H9 (cell line): Measurements from ENCODE around the gene RWDD4. TPM values are rescaled to one million over a fixed set of nuclear protein-coding genes. Genes with fewer than 3 reads are reported as not detected.

Source experiments
- DNase-seq: peaks from one replicate; pipeline ENCODE4 v3.0.0-alpha.2; 2017
- H2AFZ ChIP-seq: one replicate; pipeline ENCODE4 v1.6.1; 2013; ENCODE audit warnings: mild to moderate bottlenecking, low read length, control low read depth, moderate library complexity
- H2AK5ac ChIP-seq: 2 replicates; pipeline ENCODE4 v1.6.1; 2013; ENCODE audit warnings: low read length, control low read depth, mixed read lengths; ENCODE audit not compliant: insufficient read length
- H2BK120ac ChIP-seq: one replicate; pipeline ENCODE4 v1.6.1; 2013; ENCODE audit warnings: low read depth, mild to moderate bottlenecking, low read length, control low read depth, inconsistent platforms; ENCODE audit not compliant: poor library complexity, severe bottlenecking
- H2BK12ac ChIP-seq: 2 replicates; pipeline ENCODE4 v1.6.1; 2013; ENCODE audit warnings: low read length, control low read depth, mixed read lengths, low read depth; ENCODE audit not compliant: insufficient read length
- H2BK15ac ChIP-seq: 2 replicates; pipeline ENCODE4 v1.6.1; 2013; ENCODE audit warnings: low read depth, low read length, control low read depth
- H2BK20ac ChIP-seq: one replicate; pipeline ENCODE4 v1.6.1; 2013; ENCODE audit warnings: low read depth, mild to moderate bottlenecking, low read length, control low read depth, inconsistent platforms; ENCODE audit not compliant: poor library complexity, severe bottlenecking
- H2BK5ac ChIP-seq: 2 replicates; pipeline ENCODE4 v1.6.1; 2013; ENCODE audit warnings: low read length, control low read depth, mixed read lengths; ENCODE audit not compliant: insufficient read length
- H3K14ac ChIP-seq: 2 replicates; pipeline ENCODE4 v1.6.1; 2013; ENCODE audit warnings: low read length, control low read depth; ENCODE audit not compliant: insufficient read depth
- H3K18ac ChIP-seq: 2 replicates; pipeline ENCODE4 v1.6.1; 2013; ENCODE audit warnings: low read depth, mild to moderate bottlenecking, mixed read lengths, low read length, control low read depth; ENCODE audit not compliant: insufficient read length
- H3K23ac ChIP-seq: 2 replicates; pipeline ENCODE4 v1.6.1; 2013; ENCODE audit warnings: low read length, control low read depth, mixed read lengths, low read depth; ENCODE audit not compliant: insufficient read length
- H3K23me2 ChIP-seq: 2 replicates; pipeline ENCODE4 v1.6.1; 2013; ENCODE audit warnings: low read depth, mild to moderate bottlenecking, mixed read lengths, low read length, control low read depth; ENCODE audit not compliant: insufficient read length, poor library complexity, severe bottlenecking
- H3K27ac ChIP-seq: 2 replicates; pipeline ENCODE4 v1.5.1; 2013; ENCODE audit warnings: low read length, control low read depth, mixed read lengths, low read depth; ENCODE audit not compliant: insufficient read length
- H3K27me3 ChIP-seq: 2 replicates; pipeline ENCODE4 v1.6.1; 2013; ENCODE audit warnings: low read length, control low read depth, inconsistent platforms; ENCODE audit not compliant: insufficient read depth
- H3K4ac ChIP-seq: 2 replicates; pipeline ENCODE4 v1.6.1; 2013; ENCODE audit warnings: low read depth, mild to moderate bottlenecking, control low read depth, inconsistent platforms, low read length, moderate library complexity
- H3K4me1 ChIP-seq: 2 replicates; pipeline ENCODE4 v1.6.1; 2013; ENCODE audit warnings: low read length, control low read depth, inconsistent platforms; ENCODE audit not compliant: insufficient read depth
- H3K4me2 ChIP-seq: 2 replicates; pipeline ENCODE4 v1.6.1; 2013; ENCODE audit warnings: low read length, control low read depth, mixed read lengths; ENCODE audit not compliant: insufficient read length, insufficient read depth
- H3K56ac ChIP-seq: 2 replicates; pipeline ENCODE4 v1.6.1; 2013; ENCODE audit warnings: low read depth, mild to moderate bottlenecking, mixed read lengths, low read length, control low read depth; ENCODE audit not compliant: insufficient read length
- H3K79me1 ChIP-seq: 2 replicates; pipeline ENCODE4 v1.6.1; 2013; ENCODE audit warnings: low read depth, mild to moderate bottlenecking, moderate library complexity, low read length, control low read depth, inconsistent platforms; ENCODE audit not compliant: insufficient read depth, poor library complexity, severe bottlenecking
- H3K79me2 ChIP-seq: 2 replicates; pipeline ENCODE4 v1.6.1; 2013; ENCODE audit warnings: low read length, control low read depth, inconsistent platforms; ENCODE audit not compliant: insufficient read depth
- H3K9ac ChIP-seq: 2 replicates; pipeline ENCODE4 v1.6.1; 2013; ENCODE audit warnings: low read length, control low read depth, mixed read lengths; ENCODE audit not compliant: insufficient read length; ENCODE audit errors: extremely low read depth
- H3K9me3 ChIP-seq: one replicate; pipeline ENCODE4 v1.6.1; 2013; ENCODE audit warnings: low read depth, low read length, inconsistent platforms; ENCODE audit not compliant: control insufficient read depth
- H3T11ph ChIP-seq: one replicate; pipeline ENCODE4 v1.6.1; 2013; ENCODE audit warnings: mild to moderate bottlenecking, low read length, control low read depth, inconsistent platforms
- H4K20me1 ChIP-seq: one replicate; pipeline ENCODE4 v1.6.1; 2013; ENCODE audit not compliant: control insufficient read depth, insufficient read length, insufficient read depth
- H4K5ac ChIP-seq: 2 replicates; pipeline ENCODE4 v1.6.1; 2013; ENCODE audit warnings: low read depth, mild to moderate bottlenecking, mixed read lengths, low read length, control low read depth; ENCODE audit not compliant: insufficient read length
- H4K8ac ChIP-seq: replicated peaks from 2 replicates; pipeline ENCODE4 v1.6.1; 2013; ENCODE audit warnings: low read length, control low read depth, mixed read lengths, low read depth; ENCODE audit not compliant: insufficient read length
- H4K91ac ChIP-seq: 2 replicates; pipeline ENCODE4 v1.6.1; 2013; ENCODE audit warnings: low read depth, mild to moderate bottlenecking, moderate library complexity, mixed read lengths, low read length, control low read depth; ENCODE audit not compliant: insufficient read length
- H3K27ac Mint-ChIP-seq, 3 experiments: 2 replicates in 2 of 3; 3 replicates in 1 of 3; pipeline ENCODE4 v1.8.0; 2020 to 2021; ENCODE audit warnings: mixed read lengths in 3 of 3, mild to moderate bottlenecking in 1 of 3, moderate library complexity in 1 of 3
- H3K27me3 Mint-ChIP-seq: 2 replicates; pipeline ENCODE4 v1.8.0; 2021; ENCODE audit warnings: low read depth, mild to moderate bottlenecking, moderate library complexity, mixed read lengths
- H3K36me3 Mint-ChIP-seq, 3 experiments: 2 replicates in 2 of 3; 3 replicates in 1 of 3; pipeline ENCODE4 v1.8.0; 2020 to 2021; ENCODE audit warnings: low read depth in 3 of 3, mixed read lengths in 3 of 3; ENCODE audit not compliant: insufficient read depth in 1 of 3
- H3K4me1 Mint-ChIP-seq, 2 experiments: 2 replicates each; pipeline ENCODE4 v1.8.0; 2020; ENCODE audit warnings: mixed read lengths in 2 of 2
- H3K4me3 Mint-ChIP-seq, 2 experiments: 2 replicates in 1 of 2; 3 replicates in 1 of 2; pipeline ENCODE4 v1.8.0; 2020 to 2021; ENCODE audit warnings: mild to moderate bottlenecking in 2 of 2, mixed read lengths in 2 of 2, moderate library complexity in 1 of 2
- H3K9me3 Mint-ChIP-seq, 2 experiments: 2 replicates in 1 of 2; 3 replicates in 1 of 2; pipeline ENCODE4 v1.8.0; 2020; ENCODE audit warnings: mild to moderate bottlenecking in 2 of 2, mixed read lengths in 2 of 2, moderate library complexity in 1 of 2
- WGBS: extraction: QIAGEN DNeasy Blood & Tissue Kit; methylation state at CpG from one replicate; pipeline ENCODE4 v1.1.7; 2013; ENCODE audit warnings: missing lambda C conversion rate, low lambda C conversion rate, mixed read lengths; ENCODE audit not compliant: insufficient read length; ENCODE audit errors: extremely low coverage; 5-methylcytosine and 5-hydroxymethylcytosine counted together
- total RNA-seq: library from RNA; stranded (reverse); gene quantifications from 2 replicates; pipeline ENCODE4 v1.2.1, GENCODE V29; 2021
- TF ChIP-seq, protein P1 (sequence below): fragments of 200-600 bp; sonication (generic); conservative IDR thresholded peaks from 3 replicates; pipeline ENCODE4 v1.8.0; 2021; ENCODE audit warnings: antibody characterized with exemption, mild to moderate bottlenecking

The RWDD4 gene
- total RNA-seq, 1 experiment from 2014 or later = 17.8 TPM

DNA sequence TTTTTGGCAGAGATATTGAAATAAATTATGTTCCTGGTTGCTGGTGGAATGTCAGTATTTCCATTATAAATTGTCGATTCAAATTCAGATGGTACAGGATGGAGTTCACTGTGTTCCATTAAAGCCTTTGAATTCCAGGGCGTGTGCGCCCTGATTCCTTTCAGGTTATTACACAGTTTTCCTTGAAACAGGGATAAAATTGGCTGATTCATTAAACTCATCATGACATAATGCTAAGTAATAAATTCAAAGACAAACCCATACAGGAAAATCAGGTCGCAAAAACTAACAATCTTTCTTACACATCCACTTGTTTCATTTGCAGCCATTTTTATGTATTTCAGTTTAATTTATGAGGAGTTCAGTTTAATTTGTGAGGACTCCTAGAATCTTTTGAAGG is 51.1 kb downstream of the RWDD4 start:
- H2BK15ac ChIP-seq = no peak overlapping the region
- H2BK5ac ChIP-seq = no peak overlapping the region
- H3K9me3 Mint-ChIP-seq = no peaks in the 10 kb centered on the region; a peak in 2 of 5 replicates
- TF ChIP-seq, protein P1, sequence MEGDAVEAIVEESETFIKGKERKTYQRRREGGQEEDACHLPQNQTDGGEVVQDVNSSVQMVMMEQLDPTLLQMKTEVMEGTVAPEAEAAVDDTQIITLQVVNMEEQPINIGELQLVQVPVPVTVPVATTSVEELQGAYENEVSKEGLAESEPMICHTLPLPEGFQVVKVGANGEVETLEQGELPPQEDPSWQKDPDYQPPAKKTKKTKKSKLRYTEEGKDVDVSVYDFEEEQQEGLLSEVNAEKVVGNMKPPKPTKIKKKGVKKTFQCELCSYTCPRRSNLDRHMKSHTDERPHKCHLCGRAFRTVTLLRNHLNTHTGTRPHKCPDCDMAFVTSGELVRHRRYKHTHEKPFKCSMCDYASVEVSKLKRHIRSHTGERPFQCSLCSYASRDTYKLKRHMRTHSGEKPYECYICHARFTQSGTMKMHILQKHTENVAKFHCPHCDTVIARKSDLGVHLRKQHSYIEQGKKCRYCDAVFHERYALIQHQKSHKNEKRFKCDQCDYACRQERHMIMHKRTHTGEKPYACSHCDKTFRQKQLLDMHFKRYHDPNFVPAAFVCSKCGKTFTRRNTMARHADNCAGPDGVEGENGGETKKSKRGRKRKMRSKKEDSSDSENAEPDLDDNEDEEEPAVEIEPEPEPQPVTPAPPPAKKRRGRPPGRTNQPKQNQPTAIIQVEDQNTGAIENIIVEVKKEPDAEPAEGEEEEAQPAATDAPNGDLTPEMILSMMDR = no peak
- H2BK20ac ChIP-seq = no peak overlapping the region
- no peak overlapping the region for H3T11ph ChIP-seq
- no peaks in the 10 kb centered on the region for H3K23me2 ChIP-seq
- H3K56ac ChIP-seq = no peak overlapping the region
- no peaks in the 10 kb centered on the region; a peak in 1 of 7 replicates for H3K36me3 Mint-ChIP-seq
- H3K4me1 ChIP-seq = no peaks in the 10 kb centered on the region
- DNase-seq = no peak
- no peak overlapping the region for H3K4ac ChIP-seq
- no peaks in the 10 kb centered on the region for H4K20me1 ChIP-seq
- H3K4me3 Mint-ChIP-seq = no peak overlapping the region
- H2AFZ ChIP-seq = no peak overlapping the region
- H3K23ac ChIP-seq = no peak overlapping the region
- H3K18ac ChIP-seq = no peak overlapping the region
- no peaks in the 10 kb centered on the region for H3K27me3 ChIP-seq
- no peak overlapping the region for H4K8ac ChIP-seq
- no peak overlapping the region for H3K4me2 ChIP-seq
- no peak overlapping the region for H2BK12ac ChIP-seq
- H3K79me1 ChIP-seq = no peaks in the 10 kb centered on the region
- H4K5ac ChIP-seq = no peak overlapping the region
- H3K79me2 ChIP-seq = no peaks in the 10 kb centered on the region
- no peak overlapping the region for H4K91ac ChIP-seq
- H3K4me1 Mint-ChIP-seq = no peaks in the 10 kb centered on the region; a peak in 1 of 4 replicates
- no peak overlapping the region for H3K27ac ChIP-seq
- H3K14ac ChIP-seq = no peak overlapping the region
- whole genome bisulfite sequencing = no CpG with 5 or more reads among the region's 4 CpGs
- no peak overlapping the region for H2AK5ac ChIP-seq
- H3K9me3 ChIP-seq = no peaks in the 10 kb centered on the region
- H3K27me3 Mint-ChIP-seq = peaks cover 3% of the 10 kb centered on the region
- H3K27ac Mint-ChIP-seq = no peak overlapping the region
- no peak overlapping the region for H2BK120ac ChIP-seq
- no peak overlapping the region for H3K9ac ChIP-seq
